GM12801 (cell line): ENCODE results near the gene PANX2.

Experiments
- CTCF ChIP-seq: IDR thresholded peaks from one replicate; pipeline ENCODE4 v1.5.1; 2011; ENCODE audit warnings: control low read depth; ENCODE audit not compliant: insufficient read length; ENCODE audit errors: extremely low read depth

PANX2 gene

GRCh38 chr22:50134481-50134880, 36.0 kb upstream of the PANX2 start:
- TF ChIP-seq CTCF = no peak

GRCh38 chr22:50136581-50137015, 33.9 kb upstream of the PANX2 start:
- TF ChIP-seq CTCF = no peak

- no peak for TF ChIP-seq CTCF
Measured at GRCh38 chr22:50138041-50138440, 32.5 kb upstream of the PANX2 start.

DNA sequence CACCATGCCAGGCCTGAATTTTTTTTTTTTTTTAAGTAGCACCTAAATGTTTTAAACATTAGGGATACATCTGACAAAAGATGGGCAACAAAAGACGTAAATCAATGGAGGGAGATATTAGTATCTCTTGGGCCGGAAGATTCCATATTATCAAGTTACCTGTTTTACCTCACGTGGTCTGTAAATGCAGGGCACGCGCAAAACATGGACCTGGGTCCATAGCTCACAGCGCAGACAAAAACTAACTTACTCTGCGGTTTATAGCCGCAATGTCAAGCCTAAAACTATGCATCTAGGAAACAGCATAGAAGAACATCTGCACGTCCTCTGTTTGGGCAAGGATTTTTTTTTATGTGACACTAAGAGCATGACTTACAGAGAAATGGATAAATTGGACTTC, 31.5 kb upstream of the PANX2 start:
- no peak for TF ChIP-seq CTCF

DNA sequence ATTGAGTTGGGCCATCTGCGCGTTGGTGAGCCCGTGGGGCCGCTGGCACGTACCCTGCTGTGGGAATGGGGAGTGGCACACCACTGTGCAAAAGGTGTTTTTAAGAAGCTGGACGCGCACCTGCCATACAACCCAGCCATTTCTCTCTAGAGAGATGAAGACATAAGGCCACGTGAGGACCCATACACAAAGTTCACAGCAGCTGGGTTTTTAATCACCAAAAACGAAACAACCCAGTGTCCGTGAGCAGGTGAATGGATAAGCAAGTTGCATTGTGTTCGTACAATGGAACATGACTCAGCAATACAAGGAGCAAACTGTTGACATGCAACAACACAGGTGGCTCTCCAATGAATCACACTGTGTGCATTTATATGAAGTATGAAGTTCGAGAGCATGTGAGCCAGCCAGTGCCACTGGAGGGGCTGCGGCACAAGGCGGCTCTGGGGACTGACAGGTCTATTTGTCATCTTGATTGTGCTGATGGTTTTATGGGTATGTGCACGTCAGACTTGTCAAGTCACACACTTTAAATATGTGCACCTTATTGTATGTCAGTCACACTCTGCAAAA, 30.6 kb upstream of the PANX2 start:
- no peak for TF ChIP-seq CTCF

- no peak for TF ChIP-seq CTCF
Measured at GRCh38 chr22:50140615-50141014, 29.9 kb upstream of the PANX2 start.

DNA sequence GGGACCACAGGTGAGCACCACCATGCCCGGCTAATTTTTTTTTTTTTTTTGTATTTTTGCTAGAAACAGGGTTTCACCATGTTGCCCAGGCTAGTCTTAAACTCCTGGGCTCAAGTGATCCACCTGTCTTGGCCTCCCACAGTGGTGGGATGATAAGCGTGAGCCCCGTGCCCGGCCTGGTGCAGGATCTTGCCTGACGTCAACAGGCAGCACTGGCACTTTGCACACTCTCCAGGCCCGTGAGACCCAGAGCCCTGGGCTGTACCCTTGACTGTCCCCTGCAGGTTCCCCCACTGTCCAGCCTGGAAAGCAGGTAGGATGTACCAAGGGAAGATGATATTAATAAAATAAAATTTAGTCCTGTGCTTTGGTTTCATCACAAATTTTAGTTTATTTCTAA, 29.1 kb upstream of the PANX2 start:
- TF ChIP-seq CTCF = no peak

DNA sequence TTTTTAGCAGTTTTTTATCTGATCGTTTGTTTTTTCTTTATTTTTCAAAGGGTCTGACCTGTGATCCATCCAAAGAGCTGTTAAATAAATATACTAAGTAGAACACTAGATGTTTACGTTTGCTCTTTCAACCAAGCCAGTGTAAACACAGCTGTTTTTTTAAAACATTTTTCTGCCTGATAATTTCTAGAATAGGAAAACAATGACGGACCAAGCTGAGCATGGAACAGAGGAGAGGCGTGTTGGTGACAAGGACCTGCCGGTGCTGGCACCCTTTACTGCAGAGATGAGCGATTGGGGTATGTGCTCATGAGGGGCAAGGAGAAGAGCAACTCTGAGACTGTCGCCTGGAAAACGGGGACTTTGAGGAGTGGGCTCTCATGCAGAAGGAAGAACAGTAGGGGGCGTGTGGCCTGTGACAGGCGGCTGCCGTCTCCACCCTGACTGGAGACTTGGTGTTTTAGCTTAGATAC, 28.6 kb upstream of the PANX2 start:
- TF ChIP-seq CTCF = no peak
